Measurements from ENCODE around the gene CDKN1B.

The CDKN1B gene

DNA sequence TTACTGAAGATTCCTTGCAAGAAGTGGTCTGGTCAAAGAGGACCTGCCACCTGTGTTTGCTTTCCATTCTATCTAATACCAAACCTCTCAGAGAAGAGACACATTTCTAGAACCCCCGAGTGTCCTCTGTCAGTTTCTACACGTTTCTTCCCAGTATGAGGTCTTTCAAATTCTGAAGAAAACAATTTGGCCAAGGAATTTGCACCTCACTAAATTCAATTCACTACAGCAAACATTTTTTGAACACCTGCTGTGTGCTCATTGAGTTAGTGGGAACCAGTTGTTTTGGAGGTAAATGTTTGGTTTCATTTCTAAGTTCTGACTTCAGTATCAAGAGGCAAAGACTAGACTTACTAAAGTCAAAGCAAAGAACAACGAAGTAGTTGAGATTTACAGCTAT, 40.6 kb upstream of the CDKN1B start:
- H3K4me3 ChIP-seq, result no peak overlapping the region
- H3K9me3 ChIP-seq, result no peaks in the 10 kb centered on the region
- no peaks in the 10 kb centered on the region for H3K36me3 ChIP-seq
- no peaks in the 10 kb centered on the region for H3K4me1 ChIP-seq
- H3K27me3 ChIP-seq, result no peaks in the 10 kb centered on the region
- no peak overlapping the region for H3K27ac ChIP-seq
- no peak for DNase-seq
- intact Hi-C loops (cut with DNase I; ENCODE audit: low total_unique reads), result no loop called here
- TF ChIP-seq, protein P1, sequence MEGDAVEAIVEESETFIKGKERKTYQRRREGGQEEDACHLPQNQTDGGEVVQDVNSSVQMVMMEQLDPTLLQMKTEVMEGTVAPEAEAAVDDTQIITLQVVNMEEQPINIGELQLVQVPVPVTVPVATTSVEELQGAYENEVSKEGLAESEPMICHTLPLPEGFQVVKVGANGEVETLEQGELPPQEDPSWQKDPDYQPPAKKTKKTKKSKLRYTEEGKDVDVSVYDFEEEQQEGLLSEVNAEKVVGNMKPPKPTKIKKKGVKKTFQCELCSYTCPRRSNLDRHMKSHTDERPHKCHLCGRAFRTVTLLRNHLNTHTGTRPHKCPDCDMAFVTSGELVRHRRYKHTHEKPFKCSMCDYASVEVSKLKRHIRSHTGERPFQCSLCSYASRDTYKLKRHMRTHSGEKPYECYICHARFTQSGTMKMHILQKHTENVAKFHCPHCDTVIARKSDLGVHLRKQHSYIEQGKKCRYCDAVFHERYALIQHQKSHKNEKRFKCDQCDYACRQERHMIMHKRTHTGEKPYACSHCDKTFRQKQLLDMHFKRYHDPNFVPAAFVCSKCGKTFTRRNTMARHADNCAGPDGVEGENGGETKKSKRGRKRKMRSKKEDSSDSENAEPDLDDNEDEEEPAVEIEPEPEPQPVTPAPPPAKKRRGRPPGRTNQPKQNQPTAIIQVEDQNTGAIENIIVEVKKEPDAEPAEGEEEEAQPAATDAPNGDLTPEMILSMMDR (IDR thresholded peaks at IDR 0.05), result no peak

DNA sequence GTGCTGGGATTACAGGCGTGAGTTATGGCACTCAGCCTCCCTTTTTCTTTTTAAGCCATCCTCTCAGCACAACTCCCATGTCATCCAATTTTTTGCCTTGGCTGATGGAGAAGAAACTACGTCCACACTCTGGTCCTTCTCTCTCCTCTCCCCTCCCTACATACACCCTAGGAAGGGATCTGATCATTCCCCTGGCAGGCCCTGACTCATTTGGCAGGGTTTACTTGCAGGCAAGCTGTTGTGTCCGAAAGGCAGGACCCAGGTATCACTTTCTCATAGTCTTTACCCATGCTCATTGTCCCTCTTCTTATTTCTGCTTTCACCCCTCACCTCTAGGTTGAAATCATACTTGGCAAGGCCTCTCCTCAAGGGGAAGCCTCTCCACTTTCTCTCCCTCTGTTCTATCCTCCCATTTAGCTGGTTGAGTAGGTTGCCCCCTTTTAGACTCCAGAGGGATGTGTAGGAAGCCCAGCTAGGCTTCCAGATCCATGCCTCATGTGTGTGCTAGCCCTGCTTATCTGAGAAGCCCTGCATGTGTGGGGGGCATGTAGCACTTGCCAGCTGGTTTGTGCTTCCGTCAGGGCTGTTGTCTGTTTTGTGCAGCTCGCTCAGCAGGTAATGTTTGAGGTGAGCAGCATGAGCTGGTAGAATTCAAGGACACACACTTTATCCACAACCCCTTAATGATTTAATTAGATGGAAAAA, 36.0 kb upstream of the CDKN1B start:
- TF ChIP-seq, protein P1 (IDR thresholded peaks at IDR 0.05), result no peak
- Histone ChIP-seq H3K4me1 (peaks cover 0 to 10% (median 2%) of the 10 kb centered on the region in 4 donors), H3K27ac (no peak overlapping the region), H3K27me3 (peaks cover 0 to 8% of the 10 kb centered on the region in 2 donors), H3K4me3 (no peak overlapping the region), H3K9me3 (no peaks in the 10 kb centered on the region), H3K36me3 (no peaks in the 10 kb centered on the region)
- DNase-seq, result no peak
- intact Hi-C loops (cut with DNase I; ENCODE audit: low total_unique reads), result no loop called here

DNA sequence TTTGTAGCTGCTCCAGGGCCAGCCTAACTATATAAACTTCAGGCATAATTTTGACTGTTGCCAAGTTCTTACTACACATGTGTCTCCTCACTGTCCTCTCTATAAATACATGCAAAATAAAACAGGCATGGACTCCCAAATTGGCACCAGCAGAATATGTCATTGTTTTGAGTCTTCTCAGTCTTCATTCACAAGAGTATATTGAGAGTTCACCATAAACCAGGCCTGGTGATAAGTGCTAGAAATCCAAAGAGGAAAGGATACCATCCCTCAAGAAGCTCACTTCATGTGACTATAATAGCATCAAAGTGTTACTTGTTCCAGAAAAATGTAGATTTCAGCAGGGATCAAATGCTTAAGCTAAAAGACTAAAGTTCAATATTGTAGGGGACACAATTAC, 34.9 kb upstream of the CDKN1B start:
- DNase-seq, result no peak
- Histone ChIP-seq H3K27ac (no peak overlapping the region), H3K4me3 (no peak overlapping the region), H3K4me1 (peaks cover 0 to 10% (median 2%) of the 10 kb centered on the region in 4 donors), H3K9me3 (no peaks in the 10 kb centered on the region), H3K27me3 (peaks cover 0 to 8% of the 10 kb centered on the region in 2 donors), H3K36me3 (no peaks in the 10 kb centered on the region)
- TF ChIP-seq, protein P1 (IDR thresholded peaks at IDR 0.05), result no peak
- intact Hi-C loops (cut with DNase I; ENCODE audit: low total_unique reads), result no loop called here

DNA sequence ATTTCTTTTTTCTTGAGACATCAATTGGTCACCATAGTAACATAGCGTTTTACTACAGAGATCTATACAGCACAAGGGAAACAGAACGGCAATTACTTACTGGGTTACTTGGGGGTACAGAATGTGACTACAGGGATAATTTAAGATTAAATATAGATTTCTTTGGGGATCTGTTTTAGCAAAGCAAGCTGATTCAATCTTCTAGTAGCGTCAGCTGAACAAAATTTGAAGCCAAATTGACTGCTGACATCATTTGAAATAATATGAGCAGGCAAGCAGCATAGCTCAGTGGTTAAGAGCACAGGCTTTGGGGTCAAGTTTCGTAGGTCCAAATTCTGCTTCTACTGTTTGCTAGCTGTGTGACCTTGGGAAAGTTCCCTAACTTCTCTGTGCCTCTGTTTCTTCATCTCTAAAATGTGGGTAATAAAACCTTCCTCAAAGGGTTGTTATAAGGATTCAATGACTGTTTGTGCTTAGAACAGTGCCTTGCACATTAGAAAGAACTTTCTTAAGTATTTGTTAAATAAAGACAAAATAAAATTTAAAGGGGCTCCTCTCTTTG, 34.0 kb upstream of the CDKN1B start:
- H3K27ac ChIP-seq, result no peak overlapping the region
- intact Hi-C loops (cut with DNase I; ENCODE audit: low total_unique reads), result no loop called here

DNA sequence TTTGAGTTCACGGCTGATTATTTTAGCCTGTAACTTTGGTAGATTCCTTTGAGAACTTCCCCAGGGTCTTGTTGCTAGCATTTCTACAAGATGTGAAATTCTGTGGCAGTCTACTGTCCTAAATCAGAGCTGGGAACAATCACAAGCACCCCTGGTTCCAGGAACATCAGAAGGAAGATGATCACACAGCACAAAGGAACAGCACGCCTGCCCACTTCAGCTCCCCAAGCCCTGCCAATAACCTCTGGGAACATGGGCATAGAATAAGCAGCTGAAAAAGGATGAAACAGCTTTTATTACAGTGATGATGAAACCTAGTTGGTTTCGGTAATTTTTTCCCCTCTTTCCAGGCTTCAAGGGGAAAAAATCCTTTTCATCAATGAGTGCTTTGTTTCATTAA, 33.4 kb upstream of the CDKN1B start:
- peaks cover 0 to 10% (median 2%) of the 10 kb centered on the region in 4 donors for H3K4me1 ChIP-seq
- H3K27ac ChIP-seq, result no peak overlapping the region
- H3K36me3 ChIP-seq, result no peaks in the 10 kb centered on the region
- intact Hi-C loops (cut with DNase I; ENCODE audit: low total_unique reads), result no loop called here
- H3K4me3 ChIP-seq, result no peak overlapping the region
- TF ChIP-seq, protein P1 (IDR thresholded peaks at IDR 0.05), result no peak
- H3K9me3 ChIP-seq, result no peaks in the 10 kb centered on the region
- H3K27me3 ChIP-seq, result peaks cover 0 to 8% of the 10 kb centered on the region in 2 donors
- DNase-seq, result no peak

More for the DNA sequence above, 34.0 kb upstream of the CDKN1B start:
- no peak overlapping the region for H3K4me3 ChIP-seq
- H3K9me3 ChIP-seq, result no peaks in the 10 kb centered on the region
- no peaks in the 10 kb centered on the region for H3K36me3 ChIP-seq
- peaks cover 0 to 10% (median 2%) of the 10 kb centered on the region in 4 donors for H3K4me1 ChIP-seq
- TF ChIP-seq, protein P1 (IDR thresholded peaks at IDR 0.05), result no peak
- H3K27me3 ChIP-seq, result peaks cover 0 to 8% of the 10 kb centered on the region in 2 donors
- no peak for DNase-seq
